ENCODE measurements around the gene C9orf43.
"Not testable (repeated sequence)": the region's sequence is repeated elsewhere in the genome, so short reads cannot be mapped to it uniquely, and the experiment has no call there.

The C9orf43 gene

GRCh38 chr9:113428062-113428615 lies 17.6 kb downstream of the C9orf43 start:
- Histone ChIP-seq H3K4me1 (ENCODE audit: control insufficient read depth, insufficient read depth, low read length) (no peaks in the 10 kb centered on the region), H3K9ac (ENCODE audit: low read depth, low read length) (no peak overlapping the region), H3K27me3 (ENCODE audit: control insufficient read depth, insufficient read depth, low read length) (peaks cover 33% of the 10 kb centered on the region), H3K4me3 (ENCODE audit: low read length) (no peak overlapping the region), H3K4me2 (ENCODE audit: low read length) (no peak overlapping the region), H3K36me3 (ENCODE audit: insufficient read depth, low read length) (no peaks in the 10 kb centered on the region), H3K9me3 (replicated peaks; ENCODE audit: low read length) (no peaks in the 10 kb centered on the region)

- no peaks in the 10 kb centered on the region for H3K4me1 ChIP-seq (ENCODE audit: control insufficient read depth, insufficient read depth, low read length)
- H3K4me2 ChIP-seq (ENCODE audit: low read length), result no peak overlapping the region
- no peak overlapping the region for H3K4me3 ChIP-seq (ENCODE audit: low read length)
- peaks cover 27% of the 10 kb centered on the region for H3K27me3 ChIP-seq (ENCODE audit: control insufficient read depth, insufficient read depth, low read length)
- H3K9ac ChIP-seq (ENCODE audit: low read depth, low read length), result no peak overlapping the region
- H3K9me3 ChIP-seq (replicated peaks; ENCODE audit: low read length), result no peaks in the 10 kb centered on the region
- H3K36me3 ChIP-seq (ENCODE audit: insufficient read depth, low read length), result no peaks in the 10 kb centered on the region
Measured at GRCh38 chr9:113431191-113431590, 20.6 kb downstream of the C9orf43 start.

- Histone ChIP-seq H3K9me3 (replicated peaks; ENCODE audit: low read length) (no peaks in the 10 kb centered on the region), H3K27me3 (ENCODE audit: control insufficient read depth, insufficient read depth, low read length) (peaks cover 19% of the 10 kb centered on the region), H3K4me2 (ENCODE audit: low read length) (no peak overlapping the region), H3K4me1 (ENCODE audit: control insufficient read depth, insufficient read depth, low read length) (peaks cover 4% of the 10 kb centered on the region), H3K9ac (ENCODE audit: low read depth, low read length) (no peak overlapping the region), H3K4me3 (ENCODE audit: low read length) (no peak overlapping the region), H3K36me3 (ENCODE audit: insufficient read depth, low read length) (no peaks in the 10 kb centered on the region)
Measured at GRCh38 chr9:113436728-113437515, 26.4 kb downstream of the C9orf43 start.

GRCh38 chr9:113437716-113438115 lies 27.2 kb downstream of the C9orf43 start:
- H3K4me2 ChIP-seq (ENCODE audit: low read length); H3K4me3 ChIP-seq (ENCODE audit: low read length); H3K9me3 ChIP-seq (replicated peaks; ENCODE audit: low read length); H3K4me1 ChIP-seq (ENCODE audit: control insufficient read depth, insufficient read depth, low read length); H3K9ac ChIP-seq (ENCODE audit: low read depth, low read length); H3K36me3 ChIP-seq (ENCODE audit: insufficient read depth, low read length): not testable (repeated sequence)
- peaks cover 16% of the 10 kb centered on the region for H3K27me3 ChIP-seq (ENCODE audit: control insufficient read depth, insufficient read depth, low read length)

- Histone ChIP-seq H3K27me3 (ENCODE audit: control insufficient read depth, insufficient read depth, low read length) (no peaks in the 10 kb centered on the region), H3K9ac (ENCODE audit: low read depth, low read length) (no peak overlapping the region), H3K4me2 (ENCODE audit: low read length) (no peak overlapping the region), H3K4me1 (ENCODE audit: control insufficient read depth, insufficient read depth, low read length) (no peaks in the 10 kb centered on the region), H3K9me3 (replicated peaks; ENCODE audit: low read length) (no peaks in the 10 kb centered on the region), H3K4me3 (ENCODE audit: low read length) (no peak overlapping the region), H3K36me3 (ENCODE audit: insufficient read depth, low read length) (no peaks in the 10 kb centered on the region)
Measured at GRCh38 chr9:113444736-113445135, 34.2 kb downstream of the C9orf43 start.

GRCh38 chr9:113446323-113446740 lies 35.8 kb downstream of the C9orf43 start:
- H3K9ac ChIP-seq (ENCODE audit: low read depth, low read length), result no peak overlapping the region
- no peaks in the 10 kb centered on the region for H3K36me3 ChIP-seq (ENCODE audit: insufficient read depth, low read length)
- no peaks in the 10 kb centered on the region for H3K27me3 ChIP-seq (ENCODE audit: control insufficient read depth, insufficient read depth, low read length)
- no peaks in the 10 kb centered on the region for H3K4me1 ChIP-seq (ENCODE audit: control insufficient read depth, insufficient read depth, low read length)
- no peak overlapping the region for H3K4me2 ChIP-seq (ENCODE audit: low read length)
- no peak overlapping the region for H3K4me3 ChIP-seq (ENCODE audit: low read length)
- H3K9me3 ChIP-seq (replicated peaks; ENCODE audit: low read length), result no peaks in the 10 kb centered on the region

- no peaks in the 10 kb centered on the region for H3K36me3 ChIP-seq (ENCODE audit: insufficient read depth, low read length)
- H3K4me1 ChIP-seq (ENCODE audit: control insufficient read depth, insufficient read depth, low read length), result no peaks in the 10 kb centered on the region
- no peak overlapping the region for H3K9ac ChIP-seq (ENCODE audit: low read depth, low read length)
- H3K4me3 ChIP-seq (ENCODE audit: low read length), result no peak overlapping the region
- H3K27me3 ChIP-seq (ENCODE audit: control insufficient read depth, insufficient read depth, low read length), result no peaks in the 10 kb centered on the region
- H3K4me2 ChIP-seq (ENCODE audit: low read length), result no peak overlapping the region
- no peaks in the 10 kb centered on the region for H3K9me3 ChIP-seq (replicated peaks; ENCODE audit: low read length)
Measured at GRCh38 chr9:113449376-113449775, 38.8 kb downstream of the C9orf43 start.

GRCh38 chr9:113452113-113452605 lies 41.6 kb downstream of the C9orf43 start:
- Histone ChIP-seq H3K9me3 (replicated peaks; ENCODE audit: low read length) (no peaks in the 10 kb centered on the region), H3K4me1 (ENCODE audit: control insufficient read depth, insufficient read depth, low read length) (peaks cover 20% of the 10 kb centered on the region), H3K9ac (ENCODE audit: low read depth, low read length) (no peak overlapping the region), H3K4me3 (ENCODE audit: low read length) (no peak overlapping the region), H3K27me3 (ENCODE audit: control insufficient read depth, insufficient read depth, low read length) (no peaks in the 10 kb centered on the region), H3K4me2 (ENCODE audit: low read length) (no peak overlapping the region), H3K36me3 (ENCODE audit: insufficient read depth, low read length) (no peaks in the 10 kb centered on the region)

GRCh38 chr9:113454914-113455761 lies 44.6 kb downstream of the C9orf43 start:
- Histone ChIP-seq H3K4me3 (ENCODE audit: low read length) (no peak overlapping the region), H3K36me3 (ENCODE audit: insufficient read depth, low read length) (no peaks in the 10 kb centered on the region), H3K4me2 (ENCODE audit: low read length) (peak overlapping the region; percentile 0), H3K27me3 (ENCODE audit: control insufficient read depth, insufficient read depth, low read length) (no peaks in the 10 kb centered on the region), H3K9ac (ENCODE audit: low read depth, low read length) (peak overlapping the region; percentile 64), H3K4me1 (ENCODE audit: control insufficient read depth, insufficient read depth, low read length) (peaks cover 20% of the 10 kb centered on the region), H3K9me3 (replicated peaks; ENCODE audit: low read length) (no peaks in the 10 kb centered on the region)

- H3K4me1 ChIP-seq (ENCODE audit: control insufficient read depth, insufficient read depth, low read length), result peaks cover 20% of the 10 kb centered on the region
- H3K9me3 ChIP-seq (replicated peaks; ENCODE audit: low read length), result no peaks in the 10 kb centered on the region
- H3K9ac ChIP-seq (ENCODE audit: low read depth, low read length), result no peak overlapping the region
- no peak overlapping the region for H3K4me3 ChIP-seq (ENCODE audit: low read length)
- H3K4me2 ChIP-seq (ENCODE audit: low read length), result no peak overlapping the region
- H3K36me3 ChIP-seq (ENCODE audit: insufficient read depth, low read length), result no peaks in the 10 kb centered on the region
- H3K27me3 ChIP-seq (ENCODE audit: control insufficient read depth, insufficient read depth, low read length), result peaks cover 2% of the 10 kb centered on the region
Measured at GRCh38 chr9:113456235-113456634, 45.7 kb downstream of the C9orf43 start.

GRCh38 chr9:113461285-113461684 lies 50.7 kb downstream of the C9orf43 start:
- Histone ChIP-seq H3K9ac (ENCODE audit: low read depth, low read length) (no peak overlapping the region), H3K27me3 (ENCODE audit: control insufficient read depth, insufficient read depth, low read length) (peaks cover 43% of the 10 kb centered on the region), H3K9me3 (replicated peaks; ENCODE audit: low read length) (no peaks in the 10 kb centered on the region), H3K36me3 (ENCODE audit: insufficient read depth, low read length) (no peaks in the 10 kb centered on the region), H3K4me3 (ENCODE audit: low read length) (no peak overlapping the region), H3K4me1 (ENCODE audit: control insufficient read depth, insufficient read depth, low read length) (peaks cover 2% of the 10 kb centered on the region), H3K4me2 (ENCODE audit: low read length) (no peak overlapping the region)
